ENCODE data around the gene SPATA1.

SPATA1 gene

DNA sequence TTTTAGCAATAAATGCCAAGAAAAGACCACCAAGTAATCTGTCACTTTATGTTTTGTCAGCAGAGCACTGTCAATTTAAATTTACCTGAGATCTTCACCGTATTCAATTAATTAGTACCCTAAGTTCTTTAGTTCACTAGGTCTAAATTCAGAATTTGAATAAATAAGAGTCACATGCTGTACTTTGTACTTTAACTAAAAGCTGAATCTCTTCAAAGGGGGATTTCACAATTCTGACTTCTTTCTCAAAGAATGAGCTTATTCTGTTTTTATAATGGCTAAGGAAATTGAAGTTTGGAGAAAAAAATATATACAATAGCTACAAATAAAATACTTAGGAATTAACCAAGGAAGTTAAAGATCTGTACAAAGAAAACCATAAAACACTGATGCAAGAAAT is 2.3 kb downstream of the SPATA1 start:
- DNase-seq (ENCODE audit: low spot score), result no peak
- TF ChIP-seq, protein P1, sequence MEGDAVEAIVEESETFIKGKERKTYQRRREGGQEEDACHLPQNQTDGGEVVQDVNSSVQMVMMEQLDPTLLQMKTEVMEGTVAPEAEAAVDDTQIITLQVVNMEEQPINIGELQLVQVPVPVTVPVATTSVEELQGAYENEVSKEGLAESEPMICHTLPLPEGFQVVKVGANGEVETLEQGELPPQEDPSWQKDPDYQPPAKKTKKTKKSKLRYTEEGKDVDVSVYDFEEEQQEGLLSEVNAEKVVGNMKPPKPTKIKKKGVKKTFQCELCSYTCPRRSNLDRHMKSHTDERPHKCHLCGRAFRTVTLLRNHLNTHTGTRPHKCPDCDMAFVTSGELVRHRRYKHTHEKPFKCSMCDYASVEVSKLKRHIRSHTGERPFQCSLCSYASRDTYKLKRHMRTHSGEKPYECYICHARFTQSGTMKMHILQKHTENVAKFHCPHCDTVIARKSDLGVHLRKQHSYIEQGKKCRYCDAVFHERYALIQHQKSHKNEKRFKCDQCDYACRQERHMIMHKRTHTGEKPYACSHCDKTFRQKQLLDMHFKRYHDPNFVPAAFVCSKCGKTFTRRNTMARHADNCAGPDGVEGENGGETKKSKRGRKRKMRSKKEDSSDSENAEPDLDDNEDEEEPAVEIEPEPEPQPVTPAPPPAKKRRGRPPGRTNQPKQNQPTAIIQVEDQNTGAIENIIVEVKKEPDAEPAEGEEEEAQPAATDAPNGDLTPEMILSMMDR (IDR thresholded peaks at IDR 0.05; ENCODE audit: extremely low read depth, insufficient read depth, missing control alignments), result no peak
- in situ Hi-C loops (cut with MboI; ENCODE audit: low pct_unique_long_range_greater_than_20kb, low sequenced_read_pairs, unreplicated experiment), result no loop called here

DNA sequence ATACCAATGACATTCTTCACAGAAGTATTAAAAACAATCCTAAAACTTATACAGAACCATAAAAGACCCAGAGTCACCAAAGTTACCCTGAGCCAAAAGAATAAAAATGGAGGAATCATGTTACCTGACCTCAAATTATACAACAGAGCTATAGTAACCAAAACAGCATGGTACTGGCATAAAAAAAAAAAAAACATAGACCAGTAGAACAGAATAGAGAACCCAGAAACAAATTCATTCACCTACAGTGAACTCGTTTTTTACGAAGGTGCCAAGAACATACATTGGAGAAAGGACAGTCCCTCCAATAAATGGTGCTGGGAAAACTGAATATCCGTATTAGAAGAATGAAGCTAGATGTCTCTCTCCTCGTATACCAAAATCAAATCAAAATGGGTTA is 2.8 kb downstream of the SPATA1 start:
- in situ Hi-C loops (cut with MboI; ENCODE audit: low pct_unique_long_range_greater_than_20kb, low sequenced_read_pairs, unreplicated experiment), result no loop called here
- TF ChIP-seq, protein P1 (IDR thresholded peaks at IDR 0.05; ENCODE audit: extremely low read depth, insufficient read depth, missing control alignments), result no peak
- DNase-seq (ENCODE audit: low spot score), result no peak

DNA sequence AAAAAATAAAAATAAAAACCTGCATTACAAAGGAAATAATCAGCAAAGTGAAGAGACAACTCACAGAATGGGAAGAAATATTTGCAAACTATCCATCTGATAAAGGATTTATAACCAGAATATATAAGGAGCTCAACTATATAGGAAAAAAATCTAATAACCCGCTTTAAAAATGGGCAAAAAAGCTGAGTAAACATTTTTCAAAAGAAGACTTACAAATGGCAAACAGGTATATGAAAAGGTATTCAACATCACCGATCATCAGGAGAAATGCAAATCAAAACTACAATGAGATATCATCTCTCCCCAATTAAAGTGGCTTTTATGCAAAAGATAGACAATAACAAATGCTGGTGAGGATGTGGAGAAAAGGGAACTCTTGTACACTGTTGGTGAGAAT is 4.0 kb downstream of the SPATA1 start:
- DNase-seq (ENCODE audit: low spot score), result no peak
- TF ChIP-seq, protein P1 (IDR thresholded peaks at IDR 0.05; ENCODE audit: extremely low read depth, insufficient read depth, missing control alignments), result no peak
- in situ Hi-C loops (cut with MboI; ENCODE audit: low pct_unique_long_range_greater_than_20kb, low sequenced_read_pairs, unreplicated experiment), result no loop called here

DNA sequence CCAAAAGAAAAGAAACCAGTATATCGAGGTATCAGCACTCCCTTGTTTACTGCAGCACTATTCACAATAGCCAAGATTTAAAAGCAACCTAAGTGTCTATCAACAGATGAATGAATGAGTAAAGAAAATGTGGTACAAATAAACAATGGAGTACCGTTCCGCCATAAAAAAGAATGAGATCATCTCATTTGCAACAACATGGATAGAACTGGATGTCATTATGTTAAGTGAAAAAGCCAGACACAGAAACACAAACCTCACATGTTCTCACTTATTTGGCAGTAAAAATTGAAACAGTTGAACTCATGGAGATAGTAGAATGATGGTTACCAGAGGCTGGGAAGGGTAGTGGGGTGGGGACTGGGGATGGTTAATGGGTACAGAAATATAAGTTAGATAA is 4.5 kb downstream of the SPATA1 start:
- in situ Hi-C loops (cut with MboI; ENCODE audit: low pct_unique_long_range_greater_than_20kb, low sequenced_read_pairs, unreplicated experiment), result no loop called here
- DNase-seq (ENCODE audit: low spot score), result no peak
- TF ChIP-seq, protein P1 (IDR thresholded peaks at IDR 0.05; ENCODE audit: extremely low read depth, insufficient read depth, missing control alignments), result no peak

DNA sequence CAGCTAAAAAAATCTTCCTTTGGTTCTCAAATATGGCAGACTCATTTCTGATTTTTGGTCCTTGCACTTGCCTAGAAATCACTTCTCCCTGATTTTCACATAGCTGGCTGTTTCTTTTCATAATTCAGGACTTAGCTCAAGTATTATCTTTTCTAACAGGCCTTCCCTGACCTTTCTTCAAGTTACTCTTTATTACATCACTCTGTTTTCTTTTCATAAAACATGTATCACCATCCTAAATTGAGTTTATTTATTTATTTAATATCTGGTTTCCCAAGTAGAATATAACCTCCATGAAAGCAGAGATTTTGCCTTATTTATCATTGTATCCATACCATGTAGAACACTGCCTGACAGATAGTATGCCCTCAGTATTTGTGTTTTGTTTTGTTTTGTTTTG is 18.4 kb downstream of the SPATA1 start:
- no peak for DNase-seq (ENCODE audit: low spot score)
- in situ Hi-C loops (cut with MboI; ENCODE audit: low pct_unique_long_range_greater_than_20kb, low sequenced_read_pairs, unreplicated experiment), result no loop called here
- TF ChIP-seq, protein P1 (IDR thresholded peaks at IDR 0.05; ENCODE audit: extremely low read depth, insufficient read depth, missing control alignments), result no peak

DNA sequence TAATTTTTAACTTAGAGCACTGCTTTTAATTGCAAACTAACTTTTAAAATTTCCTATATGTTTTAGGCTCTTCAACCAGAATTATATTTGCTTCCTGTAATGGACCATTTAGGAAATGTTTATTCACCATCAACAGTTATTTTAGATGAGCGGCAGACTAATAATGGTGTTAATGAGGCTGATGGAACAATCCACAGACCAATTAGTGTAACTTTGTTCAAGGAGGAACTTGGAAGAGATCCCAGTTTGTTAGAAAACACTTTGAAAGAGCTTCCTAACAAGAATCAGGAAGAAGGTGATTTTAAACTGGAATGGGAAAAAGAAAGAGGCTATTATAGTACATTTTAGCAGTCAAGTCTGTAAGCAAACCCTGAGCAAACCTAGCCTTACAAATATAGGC is 19.6 kb downstream of the SPATA1 start:
- no peak for DNase-seq (ENCODE audit: low spot score)
- in situ Hi-C loops (cut with MboI; ENCODE audit: low pct_unique_long_range_greater_than_20kb, low sequenced_read_pairs, unreplicated experiment), result no loop called here
- TF ChIP-seq, protein P1 (IDR thresholded peaks at IDR 0.05; ENCODE audit: extremely low read depth, insufficient read depth, missing control alignments), result no peak

DNA sequence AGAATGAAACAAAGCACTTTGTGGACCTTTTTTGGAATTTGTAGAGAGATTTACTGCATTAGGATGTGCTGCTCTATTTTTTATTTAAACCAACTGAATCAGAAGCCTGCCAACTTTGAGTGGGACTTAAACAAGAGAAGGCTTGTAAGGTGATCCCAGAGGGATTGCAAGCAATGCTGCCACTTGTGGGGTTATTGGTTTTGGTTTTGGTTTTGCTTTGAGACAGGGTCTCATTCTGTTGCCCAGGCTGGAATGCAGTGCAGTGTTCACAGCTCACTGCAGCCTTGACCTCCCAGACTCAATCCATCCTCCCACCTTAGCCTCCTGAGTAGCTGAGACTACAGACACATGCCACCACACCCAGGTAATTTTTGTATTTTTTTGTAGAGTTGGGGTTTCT is 32.4 kb downstream of the SPATA1 start:
- TF ChIP-seq, protein P1 (IDR thresholded peaks at IDR 0.05; ENCODE audit: extremely low read depth, insufficient read depth, missing control alignments), result no peak
- in situ Hi-C loops (cut with MboI; ENCODE audit: low pct_unique_long_range_greater_than_20kb, low sequenced_read_pairs, unreplicated experiment), result no loop called here
- DNase-seq (ENCODE audit: low spot score), result no peak
